GM23338 (cell line): ENCODE measurements around the gene POLDIP2. TPM values are rescaled to one million over a fixed set of nuclear protein-coding genes. Genes with fewer than 3 reads are reported as not detected.

Experiments
- ATAC-seq: fragments of 200-7000 bp; cut with Tn5 transposase; 3 replicates; pipeline ENCODE4 v1.9.1; 2020
- DNase-seq: peaks from one replicate; pipeline ENCODE4 v3.0.0-alpha.2; 2015; ENCODE audit warnings: low spot score
- H2AFZ ChIP-seq: fragments of 200-600 bp; sonication (generic); 2 replicates; pipeline ENCODE4 v1.8.0; 2016; ENCODE audit warnings: antibody characterized with exemption, mild to moderate bottlenecking, moderate library complexity
- H3F3A ChIP-seq: fragments of 200-600 bp; sonication (generic); replicated peaks from 2 replicates; pipeline ENCODE4 v1.8.0; 2017; ENCODE audit warnings: antibody characterized with exemption, mixed run types, low read depth
- H3K27ac ChIP-seq: fragments of 200-600 bp; sonication (generic); 2 replicates; pipeline ENCODE4 v1.6.1; 2016; ENCODE audit warnings: low read depth
- H3K27me3 ChIP-seq: fragments of 200-600 bp; sonication (generic); 2 replicates; pipeline ENCODE4 v1.8.0; 2016; ENCODE audit warnings: mild to moderate bottlenecking, mixed run types, moderate library complexity; ENCODE audit not compliant: insufficient read depth
- H3K36me3 ChIP-seq: fragments of 200-600 bp; sonication (generic); 2 replicates; pipeline ENCODE4 v1.8.0; 2016; ENCODE audit warnings: mild to moderate bottlenecking; ENCODE audit not compliant: insufficient read depth
- H3K4me1 ChIP-seq: fragments of 200-600 bp; sonication (generic); 2 replicates; pipeline ENCODE4 v1.8.0; 2016; ENCODE audit warnings: mild to moderate bottlenecking, moderate library complexity; ENCODE audit not compliant: insufficient read depth
- H3K4me2 ChIP-seq: fragments of 200-600 bp; sonication (generic); 2 replicates; pipeline ENCODE4 v1.7.1; 2017; ENCODE audit warnings: mixed run types
- H3K4me3 ChIP-seq: fragments of 200-600 bp; sonication (generic); 2 replicates; pipeline ENCODE4 v1.6.1; 2016; ENCODE audit warnings: mixed run types
- H3K79me2 ChIP-seq: fragments of 200-600 bp; sonication (generic); replicated peaks from 2 replicates; pipeline ENCODE4 v1.8.0; 2017; ENCODE audit warnings: mild to moderate bottlenecking; ENCODE audit not compliant: insufficient read depth
- H3K9me2 ChIP-seq: fragments of 200-600 bp; sonication (generic); 2 replicates; pipeline ENCODE4 v1.8.0; 2017; ENCODE audit not compliant: insufficient read depth
- H4K20me1 ChIP-seq: fragments of 200-600 bp; sonication (generic); replicated peaks from 2 replicates; pipeline ENCODE4 v1.8.0; 2017; ENCODE audit warnings: mild to moderate bottlenecking; ENCODE audit not compliant: insufficient read depth
- H3K27ac Mint-ChIP-seq: 2 replicates; pipeline ENCODE4 v1.8.0; 2020; ENCODE audit warnings: inconsistent platforms, mild to moderate bottlenecking, moderate library complexity, mixed read lengths
- H3K27me3 Mint-ChIP-seq: 3 replicates; pipeline ENCODE4 v1.8.0; 2022; ENCODE audit warnings: low read depth, mild to moderate bottlenecking, moderate library complexity, mixed read lengths, inconsistent platforms; ENCODE audit not compliant: insufficient read depth, poor library complexity
- H3K36me3 Mint-ChIP-seq: 3 replicates; pipeline ENCODE4 v1.8.0; 2021; ENCODE audit warnings: low read depth, mild to moderate bottlenecking, inconsistent platforms, moderate library complexity, mixed read lengths
- H3K4me1 Mint-ChIP-seq: 3 replicates; pipeline ENCODE4 v1.8.0; 2020; ENCODE audit warnings: mild to moderate bottlenecking, inconsistent platforms, mixed read lengths
- H3K4me3 Mint-ChIP-seq: 3 replicates; pipeline ENCODE4 v1.8.0; 2021; ENCODE audit warnings: moderate library complexity, mild to moderate bottlenecking, inconsistent platforms, mixed read lengths
- H3K9me3 Mint-ChIP-seq: 3 replicates; pipeline ENCODE4 v1.8.0; 2020; ENCODE audit warnings: moderate library complexity, mild to moderate bottlenecking, inconsistent platforms, mixed read lengths
- CREB1 ChIP-seq: fragments of 250-450 bp; sonication (Bioruptor Pico); IDR thresholded peaks from 2 replicates; pipeline ENCODE4 v1.5.0; 2020; ENCODE audit warnings: low read depth, mild to moderate bottlenecking, moderate library complexity
- EZH2 ChIP-seq: fragments of 200-600 bp; sonication (generic); IDR thresholded peaks from one replicate; pipeline ENCODE4 v1.8.0; 2017; ENCODE audit warnings: antibody characterized with exemption, mild to moderate bottlenecking, low read depth; ENCODE audit not compliant: unreplicated experiment
- EZH2phosphoT487 ChIP-seq: fragments of 200-600 bp; sonication (generic); IDR thresholded peaks from one replicate; pipeline ENCODE4 v1.8.1; 2018; ENCODE audit warnings: antibody characterized with exemption; ENCODE audit not compliant: unreplicated experiment
- JUNB ChIP-seq: IDR thresholded peaks from one replicate; pipeline ENCODE4 v1.6.1; 2016; ENCODE audit warnings: antibody characterized with exemption; ENCODE audit not compliant: unreplicated experiment
- NANOG ChIP-seq: IDR thresholded peaks from 2 replicates; pipeline ENCODE4 v1.6.1; 2016; ENCODE audit warnings: antibody characterized with exemption, borderline replicate concordance
- POLR2AphosphoS5 ChIP-seq: IDR thresholded peaks from 2 replicates; pipeline ENCODE4 v1.6.1; 2016; ENCODE audit warnings: antibody characterized with exemption, low read depth
- REST ChIP-seq: IDR thresholded peaks from one replicate; pipeline ENCODE4 v1.6.1; 2018; ENCODE audit warnings: antibody characterized with exemption; ENCODE audit not compliant: unreplicated experiment
- STAT1 ChIP-seq: IDR thresholded peaks from one replicate; pipeline ENCODE4 v1.6.1; 2016; ENCODE audit warnings: antibody characterized with exemption; ENCODE audit not compliant: unreplicated experiment
- ZNF331 ChIP-seq: fragments of 250-450 bp; sonication (Bioruptor Pico); IDR thresholded peaks from 2 replicates; pipeline ENCODE4 v1.5.0; 2020; ENCODE audit warnings: low read depth, mild to moderate bottlenecking, moderate library complexity
- ZNF462 ChIP-seq: fragments of 250-450 bp; sonication (Bioruptor Pico); IDR thresholded peaks from 2 replicates; pipeline ENCODE4 v1.5.0; 2020; ENCODE audit warnings: mild to moderate bottlenecking, moderate library complexity
- polyA plus RNA-seq: library from polyadenylated mRNA; unstranded; fragments of >200 nt; fragmentation: Nextera tagmentation; extraction: Ambion mirVana; gene quantifications from 2 replicates; pipeline ENCODE4 v1.2.1, GENCODE V29; 2016
- total RNA-seq: library from RNA; depleted of rRNA; stranded (reverse); fragments of >200 nt; shearing (Covaris generic); gene quantifications from 2 replicates; pipeline ENCODE4 v1.2.3, GENCODE V29; 2014
- TF ChIP-seq, protein P1 (sequence below): IDR thresholded peaks from 2 replicates; pipeline ENCODE4 v1.6.1; 2016; ENCODE audit warnings: antibody characterized with exemption
- TF ChIP-seq, protein P2 (sequence below), 2 experiments: fragments of 200-600 bp in 1 of 2; sonication (generic) in 1 of 2; conservative IDR thresholded peaks; 2 replicates each; pipeline versions ENCODE4 v1.5.1 to v1.6.1; 2016 to 2017; ENCODE audit warnings: antibody characterized with exemption in 2 of 2, low read depth in 2 of 2, mild to moderate bottlenecking in 2 of 2, moderate library complexity in 1 of 2

POLDIP2 gene
- total and polyA plus RNA-seq, 2 experiments from 2014 or later: 45.7 to 77.1 TPM

DNA sequence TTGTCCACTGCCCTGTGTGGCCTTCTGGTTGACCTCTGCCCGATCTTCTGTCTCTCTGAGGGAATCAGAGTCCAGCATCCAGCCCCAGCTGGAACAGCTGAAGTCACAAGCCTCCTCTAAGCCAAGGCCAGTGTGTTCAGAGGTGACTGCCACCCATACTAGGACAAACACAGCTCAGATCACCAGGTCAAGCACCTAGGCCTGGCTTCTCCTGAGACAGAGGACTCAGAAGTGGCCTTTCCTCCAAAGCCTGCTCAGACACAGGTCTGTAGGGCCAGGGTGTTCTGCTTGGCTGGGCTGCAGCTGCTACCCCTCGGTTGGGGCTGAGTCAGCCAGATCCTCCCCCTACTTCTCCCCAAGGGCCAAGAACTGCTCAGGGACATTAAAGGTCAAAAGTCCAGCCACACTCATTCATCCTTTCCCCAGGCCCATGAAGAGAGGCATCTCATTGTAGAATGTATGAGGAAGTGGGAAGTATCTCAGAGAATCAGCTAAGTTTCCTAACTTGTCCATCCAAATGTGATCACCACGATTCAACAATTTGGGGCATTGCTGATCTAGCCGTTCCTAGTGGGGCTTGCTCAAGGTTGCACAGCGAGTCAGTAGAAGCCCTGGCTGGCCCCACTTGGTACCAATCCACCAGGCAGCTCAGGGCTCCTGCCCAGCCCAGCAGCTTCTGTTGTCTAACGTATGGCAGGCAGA, 41.1 kb upstream of the POLDIP2 start:
- Mint-ChIP-seq H3K36me3 (peaks cover 12% of the 10 kb centered on the region), H3K27me3 (peaks cover 14% of the 10 kb centered on the region), H3K9me3 (no peaks in the 10 kb centered on the region), H3K4me1 (peaks cover 30% of the 10 kb centered on the region), H3K4me3 (no peak overlapping the region), H3K27ac (no peak overlapping the region)
- Histone ChIP-seq H3K4me1 (peaks cover 19% of the 10 kb centered on the region), H3K4me3 (no peak overlapping the region), H2AFZ (no peak overlapping the region), H4K20me1 (no peaks in the 10 kb centered on the region; the same call in 1 of the 2 replicates), H3K9me2 (no peaks in the 10 kb centered on the region), H3K27ac (no peak overlapping the region), H3K27me3 (peaks cover under 1% of the 10 kb centered on the region), H3F3A (no peaks in the 10 kb centered on the region), H3K79me2 (no peaks in the 10 kb centered on the region), H3K4me2 (no peak overlapping the region), H3K36me3 (no peaks in the 10 kb centered on the region)
- TF ChIP-seq ZNF331 (CRISPR knock-in tag): no peak
- TF ChIP-seq, protein P1, sequence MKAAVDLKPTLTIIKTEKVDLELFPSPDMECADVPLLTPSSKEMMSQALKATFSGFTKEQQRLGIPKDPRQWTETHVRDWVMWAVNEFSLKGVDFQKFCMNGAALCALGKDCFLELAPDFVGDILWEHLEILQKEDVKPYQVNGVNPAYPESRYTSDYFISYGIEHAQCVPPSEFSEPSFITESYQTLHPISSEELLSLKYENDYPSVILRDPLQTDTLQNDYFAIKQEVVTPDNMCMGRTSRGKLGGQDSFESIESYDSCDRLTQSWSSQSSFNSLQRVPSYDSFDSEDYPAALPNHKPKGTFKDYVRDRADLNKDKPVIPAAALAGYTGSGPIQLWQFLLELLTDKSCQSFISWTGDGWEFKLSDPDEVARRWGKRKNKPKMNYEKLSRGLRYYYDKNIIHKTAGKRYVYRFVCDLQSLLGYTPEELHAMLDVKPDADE: no peak
- TF ChIP-seq STAT1: no peak
- TF ChIP-seq REST: no peak
- TF ChIP-seq, protein P2, sequence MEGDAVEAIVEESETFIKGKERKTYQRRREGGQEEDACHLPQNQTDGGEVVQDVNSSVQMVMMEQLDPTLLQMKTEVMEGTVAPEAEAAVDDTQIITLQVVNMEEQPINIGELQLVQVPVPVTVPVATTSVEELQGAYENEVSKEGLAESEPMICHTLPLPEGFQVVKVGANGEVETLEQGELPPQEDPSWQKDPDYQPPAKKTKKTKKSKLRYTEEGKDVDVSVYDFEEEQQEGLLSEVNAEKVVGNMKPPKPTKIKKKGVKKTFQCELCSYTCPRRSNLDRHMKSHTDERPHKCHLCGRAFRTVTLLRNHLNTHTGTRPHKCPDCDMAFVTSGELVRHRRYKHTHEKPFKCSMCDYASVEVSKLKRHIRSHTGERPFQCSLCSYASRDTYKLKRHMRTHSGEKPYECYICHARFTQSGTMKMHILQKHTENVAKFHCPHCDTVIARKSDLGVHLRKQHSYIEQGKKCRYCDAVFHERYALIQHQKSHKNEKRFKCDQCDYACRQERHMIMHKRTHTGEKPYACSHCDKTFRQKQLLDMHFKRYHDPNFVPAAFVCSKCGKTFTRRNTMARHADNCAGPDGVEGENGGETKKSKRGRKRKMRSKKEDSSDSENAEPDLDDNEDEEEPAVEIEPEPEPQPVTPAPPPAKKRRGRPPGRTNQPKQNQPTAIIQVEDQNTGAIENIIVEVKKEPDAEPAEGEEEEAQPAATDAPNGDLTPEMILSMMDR (conservative IDR thresholded peaks at IDR 0.05; ENCODE audit: low read depth in 2 of 2): no peak
- TF ChIP-seq JUNB: no peak
- no peak for TF ChIP-seq CREB1 (CRISPR knock-in tag)
- TF ChIP-seq ZNF462 (CRISPR knock-in tag): no peak
- no peak for TF ChIP-seq POLR2AphosphoS5
- TF ChIP-seq NANOG: no peak
- TF ChIP-seq EZH2: no peak
- TF ChIP-seq EZH2phosphoT487: no peak
- ATAC-seq: no peak
- DNase-seq: no peak
